Fibroblast of the conjunctiva (primary cell): Measurements from ENCODE around the gene SLTM.
"Not testable (repeated sequence)": the region's sequence is repeated elsewhere in the genome, so short reads cannot be mapped to it uniquely, and the experiment has no call there.

ENCODE experiments used
- DNase-seq: peaks from one replicate; pipeline ENCODE4 v3.0.0-alpha.2; 2010; ENCODE audit warnings: low read depth

SLTM gene

GRCh38 chr15:58933281-58934113 is at the start of gene SLTM:
SLTM (minus strand) TSS chr15:58933679; CDS start chr15:58933565, 114 bp downstream.
- peak; percentile 92 for DNase-seq

GRCh38 chr15:58983261-58983660 is 49.8 kb upstream of the SLTM start:
- DNase-seq, result no peak

GRCh38 chr15:58981808-58982475 is 48.5 kb upstream of the SLTM start:
- DNase-seq, result no peak

- DNase-seq, result peak; percentile 34
Observed at GRCh38 chr15:58980351-58980939, 47.0 kb upstream of the SLTM start.

- DNase-seq, result no peak
Observed at GRCh38 chr15:58977887-58978286, 44.4 kb upstream of the SLTM start.

- no peak for DNase-seq
Observed at GRCh38 chr15:58967479-58967878, 34.0 kb upstream of the SLTM start.

- no peak for DNase-seq
Observed at GRCh38 chr15:58966698-58967097, 33.2 kb upstream of the SLTM start.

- DNase-seq, result no peak
Observed at GRCh38 chr15:58962662-58963565, 29.4 kb upstream of the SLTM start.

- no peak for DNase-seq
Observed at GRCh38 chr15:58962136-58962535, 28.7 kb upstream of the SLTM start.

- DNase-seq, result no peak
Observed at GRCh38 chr15:58958811-58959210, 25.3 kb upstream of the SLTM start.

GRCh38 chr15:58957101-58957973 is 23.9 kb upstream of the SLTM start:
- DNase-seq, result no peak

GRCh38 chr15:58952751-58953150 is 19.3 kb upstream of the SLTM start:
- DNase-seq, result no peak

GRCh38 chr15:58951388-58952007 is 18.0 kb upstream of the SLTM start:
- peak; percentile 80 for DNase-seq

GRCh38 chr15:58947179-58947578 is 13.7 kb upstream of the SLTM start:
- DNase-seq, result no peak

- DNase-seq, result not testable (repeated sequence)
Observed at GRCh38 chr15:58934974-58935373, 1.5 kb upstream of the SLTM start.

GRCh38 chr15:58934521-58934920 is 1.0 kb upstream of the SLTM start:
- no peak for DNase-seq

GRCh38 chr15:58934114-58934447 is 602 bp upstream of the SLTM start:
- no peak for DNase-seq

GRCh38 chr15:58932710-58933280 is 684 bp downstream of the SLTM start:
- no peak for DNase-seq

- peak; percentile 43 for DNase-seq
Observed at GRCh38 chr15:58931987-58932588, 1.4 kb downstream of the SLTM start.

GRCh38 chr15:58929891-58930416 is 3.5 kb downstream of the SLTM start:
- no peak for DNase-seq
